SW480 (cell line): ENCODE results near the gene NDN.
"Not testable (repeated sequence)": the region's sequence is repeated elsewhere in the genome, so short reads cannot be mapped to it uniquely, and the experiment has no call there.

Source experiments
- DNase-seq: peaks from one replicate; pipeline ENCODE4 v3.0.0-alpha.2; 2016; ENCODE audit warnings: low spot score

Gene NDN

GRCh38 chr15:23687143-23687470 lies at the start of gene NDN:
TSS of gene NDN (minus strand) at chr15:23687305. CDS start at chr15:23687217, 88 bp downstream.
- DNase-seq: no peak

- no peak for DNase-seq
Measured at GRCh38 chr15:23736033-23736673, 49.0 kb upstream of the NDN start.

DNA sequence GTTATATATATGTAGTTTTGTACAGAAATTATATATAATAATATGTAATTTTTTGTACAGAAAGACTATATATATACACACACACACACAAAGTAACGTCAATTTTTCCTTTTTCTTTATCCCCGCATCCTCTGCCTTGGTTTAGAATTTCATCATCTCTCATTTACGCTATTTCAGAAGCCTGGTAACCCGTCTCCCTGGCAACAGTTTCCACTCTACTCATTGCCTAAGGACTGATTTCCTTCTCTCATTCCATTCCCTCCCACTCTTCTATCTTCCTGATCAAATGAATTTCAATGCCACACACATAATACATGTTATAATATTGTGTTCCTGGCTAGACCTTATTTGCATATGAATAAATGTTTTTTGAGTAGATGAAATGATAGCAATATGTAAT lies 47.8 kb upstream of the NDN start:
- DNase-seq: no peak

- DNase-seq: not testable (repeated sequence)
Measured at GRCh38 chr15:23713874-23714656, 27.0 kb upstream of the NDN start.

GRCh38 chr15:23708332-23708731 lies 21.2 kb upstream of the NDN start:
- no peak for DNase-seq

- DNase-seq: no peak
Measured at GRCh38 chr15:23695282-23695681, 8.2 kb upstream of the NDN start.

DNA sequence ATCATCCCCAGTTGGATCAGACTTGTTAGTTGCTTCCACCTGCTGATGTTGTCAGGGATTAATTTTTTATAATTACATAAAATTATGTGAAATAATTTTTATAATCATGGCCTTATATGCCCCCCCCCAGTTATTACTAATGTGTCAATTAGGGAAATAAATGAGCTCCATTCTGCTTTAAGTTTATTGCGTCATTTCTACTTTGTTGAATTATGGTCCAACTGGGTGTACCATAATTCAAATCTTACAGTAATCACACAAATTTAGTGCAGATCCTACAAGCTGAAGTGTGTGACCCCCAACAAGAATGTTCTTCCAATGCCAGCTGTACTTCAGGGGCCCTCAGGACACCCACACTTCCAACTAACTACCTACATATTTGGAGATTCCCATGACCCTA lies 7.5 kb upstream of the NDN start:
- no peak for DNase-seq

DNA sequence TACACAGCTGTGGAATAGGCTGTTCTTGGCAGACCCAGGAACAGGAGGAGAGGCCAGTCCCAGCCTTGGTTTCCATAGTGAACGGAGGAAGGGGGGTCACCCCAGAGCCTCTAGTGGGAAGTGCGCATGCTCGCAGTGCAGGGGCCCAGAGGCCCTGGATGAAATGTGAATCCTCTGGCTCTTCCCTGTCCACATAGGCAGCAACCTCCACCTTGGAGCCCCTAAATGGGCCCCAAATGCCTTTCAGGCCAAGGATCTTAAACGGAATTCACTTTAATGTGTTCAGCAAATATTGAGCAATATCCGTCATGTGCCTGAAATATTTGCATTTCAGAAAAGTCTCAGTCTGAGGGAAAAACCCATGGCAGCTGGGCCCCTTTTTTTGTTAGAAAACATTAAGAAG lies 3.3 kb upstream of the NDN start:
- no peak for DNase-seq

DNA sequence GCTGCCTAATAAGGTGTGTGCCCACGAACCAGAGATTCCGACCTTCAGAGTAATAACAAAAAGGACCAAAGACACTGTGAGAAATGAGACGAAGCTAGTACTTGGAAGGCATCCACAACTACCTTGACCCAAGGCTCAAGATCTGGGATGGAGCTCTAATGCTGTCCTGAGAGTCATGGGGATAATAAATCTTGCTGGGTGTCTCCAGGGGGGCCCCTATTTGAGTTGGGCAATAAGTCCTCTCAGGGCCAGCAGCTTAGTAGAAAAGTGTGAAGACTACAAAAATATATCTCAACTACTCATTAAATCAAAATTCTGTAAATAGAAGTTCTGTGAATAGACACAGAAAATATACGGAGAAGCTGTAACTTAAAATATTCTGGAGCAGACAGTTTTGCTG lies 2.9 kb upstream of the NDN start:
- DNase-seq: no peak

DNA sequence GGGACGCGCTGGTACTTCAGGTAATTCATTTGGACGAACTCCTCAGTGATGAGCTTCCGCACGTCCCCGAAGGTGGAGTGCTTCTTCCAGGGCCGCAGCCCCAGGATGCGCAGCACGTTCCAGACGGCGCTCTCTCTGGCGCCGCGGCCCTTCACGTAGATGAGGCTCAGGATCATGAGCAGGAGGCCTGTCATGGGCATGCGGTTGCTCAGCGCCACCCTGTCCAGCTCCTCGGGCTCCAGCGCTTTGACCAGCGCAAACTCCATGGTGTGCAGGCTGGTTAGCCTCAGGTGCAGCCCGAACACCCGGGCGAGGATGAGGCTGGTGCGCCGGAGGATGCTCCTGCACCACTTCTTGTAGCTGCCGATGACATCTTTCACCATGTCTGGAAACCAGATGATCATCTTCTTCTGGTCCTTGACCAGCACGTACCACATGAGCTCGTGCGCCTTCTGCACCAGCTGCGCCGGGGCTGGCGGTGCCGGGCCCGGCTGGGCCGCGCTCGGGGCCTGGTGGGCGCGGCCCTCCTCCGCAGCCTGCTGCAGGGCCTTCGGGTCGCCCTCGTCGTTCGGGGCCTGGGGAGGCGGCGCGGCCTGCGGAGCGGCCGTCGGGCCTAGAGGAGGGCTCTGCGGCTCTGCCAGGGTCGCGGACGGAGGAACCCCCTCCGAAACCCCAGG lies 501 bp downstream of the NDN start:
- no peak for DNase-seq

GRCh38 chr15:23671481-23671880 lies 15.6 kb downstream of the NDN start:
- DNase-seq: no peak

DNA sequence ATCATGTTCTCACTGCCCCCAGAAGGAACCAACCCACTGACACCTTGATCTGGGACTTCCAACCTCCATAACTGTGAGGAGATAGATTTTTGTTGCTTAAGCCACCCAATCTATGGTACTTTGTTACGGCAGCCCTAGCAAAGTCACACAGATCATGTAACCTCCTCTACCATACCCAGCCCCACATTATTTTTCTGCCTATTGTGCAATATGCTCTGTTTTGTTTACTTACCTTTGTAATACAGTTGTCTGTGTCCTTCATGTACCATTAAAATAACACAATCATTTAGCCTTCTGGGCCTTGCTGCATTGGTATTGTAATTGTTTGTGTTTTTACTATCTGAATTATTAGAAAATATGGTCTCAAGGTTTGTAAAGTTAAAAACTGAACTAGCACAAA lies 16.1 kb downstream of the NDN start:
- no peak for DNase-seq

- DNase-seq: no peak
Measured at GRCh38 chr15:23663232-23663631, 23.9 kb downstream of the NDN start.

- DNase-seq: no peak
Measured at GRCh38 chr15:23648920-23649515, 38.1 kb downstream of the NDN start.

DNA sequence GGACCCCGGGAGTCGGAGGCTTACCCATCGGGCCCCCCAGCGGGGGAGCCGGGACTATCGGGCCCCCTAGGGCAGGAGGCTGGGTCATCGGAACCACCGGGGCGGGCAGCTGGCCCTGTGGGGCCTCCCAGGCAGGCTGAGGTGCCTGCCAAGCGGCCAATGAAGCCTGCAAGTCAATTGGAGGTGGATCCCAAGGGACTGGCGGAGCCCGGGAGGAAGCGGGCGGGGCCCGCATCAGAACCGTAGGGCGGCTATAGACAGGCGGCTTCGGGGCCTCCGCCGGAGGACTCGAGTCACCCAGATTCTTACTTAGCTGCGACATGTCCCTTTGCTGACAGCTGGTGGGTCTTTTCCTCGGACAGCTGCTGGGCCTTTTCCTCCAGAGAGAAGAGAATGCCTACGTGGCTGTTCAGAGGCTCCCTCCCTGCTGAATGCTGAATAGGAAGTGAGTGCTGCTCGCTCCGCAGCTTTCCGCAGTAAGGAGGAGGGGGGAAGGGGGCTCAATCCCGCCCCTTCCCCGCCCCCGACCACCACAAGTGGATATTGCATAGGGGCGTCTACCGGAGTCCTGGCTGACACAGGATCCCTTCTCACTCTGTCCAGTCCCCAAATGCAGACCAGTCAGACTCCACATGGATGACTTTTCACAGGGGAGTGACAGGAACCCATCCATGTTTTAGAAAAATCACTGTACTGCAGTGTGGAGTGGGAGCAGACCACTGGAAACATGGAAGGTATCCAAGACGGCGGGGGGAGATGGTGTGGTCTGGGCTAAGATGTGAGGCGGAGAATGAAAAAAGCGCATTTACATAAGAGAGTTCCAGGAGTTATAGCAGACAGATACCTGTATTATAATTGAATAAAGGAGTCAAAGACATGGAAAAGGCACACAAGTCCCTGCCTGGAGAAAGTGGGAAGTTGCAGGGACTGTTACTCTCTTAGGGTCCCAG lies 39.4 kb downstream of the NDN start, which contains the start of gene MAGEL2:
MAGEL2 (minus strand) TSS at position 447 of the 950 bp plus-strand sequence; CDS start at position 322, 125 bp downstream.
- no peak for DNase-seq

- DNase-seq: no peak
Measured at GRCh38 chr15:23647001-23647295, 40.2 kb downstream of the NDN start.

- DNase-seq: no peak
Measured at GRCh38 chr15:23646165-23647000, 40.7 kb downstream of the NDN start.

DNA sequence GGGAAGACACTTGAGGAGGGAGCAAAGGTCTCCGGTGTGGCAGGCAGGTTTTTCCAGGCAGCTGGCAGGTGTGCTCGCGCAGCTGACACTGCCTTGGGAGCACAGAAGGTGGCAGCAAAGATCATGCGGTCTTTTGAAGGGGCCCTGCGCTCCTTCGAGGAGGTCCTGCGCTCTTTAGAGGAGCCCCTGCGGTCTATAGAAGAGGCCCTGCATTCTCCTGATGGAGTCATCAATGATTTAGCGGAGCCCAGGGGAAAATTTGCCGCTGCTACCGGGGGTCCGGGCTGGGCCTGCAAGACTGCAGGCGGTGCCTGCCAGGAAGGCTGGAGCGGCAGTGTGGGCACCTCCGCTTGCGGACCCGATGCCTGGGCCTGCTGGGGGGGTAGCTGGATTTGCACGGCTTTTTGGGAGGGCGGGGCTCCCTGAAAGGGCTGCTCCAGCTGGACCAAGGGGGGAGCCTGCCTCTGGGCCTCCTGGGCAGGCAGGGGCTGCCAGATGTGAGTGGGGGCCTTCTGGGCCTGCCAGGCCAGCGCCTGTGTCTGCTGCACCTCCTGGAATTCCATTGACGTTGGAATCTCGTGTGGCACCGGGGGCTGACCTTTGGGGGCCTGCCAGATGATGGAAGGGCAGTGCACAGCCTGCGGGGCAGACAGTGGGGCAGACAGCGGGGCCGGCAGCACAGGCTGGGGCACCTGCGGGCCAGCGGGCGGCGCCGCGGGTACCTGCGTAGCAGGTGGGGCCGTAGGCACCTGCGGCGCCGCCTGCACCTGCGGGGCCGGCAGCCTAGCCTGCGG lies 41.5 kb downstream of the NDN start:
- DNase-seq: no peak

DNA sequence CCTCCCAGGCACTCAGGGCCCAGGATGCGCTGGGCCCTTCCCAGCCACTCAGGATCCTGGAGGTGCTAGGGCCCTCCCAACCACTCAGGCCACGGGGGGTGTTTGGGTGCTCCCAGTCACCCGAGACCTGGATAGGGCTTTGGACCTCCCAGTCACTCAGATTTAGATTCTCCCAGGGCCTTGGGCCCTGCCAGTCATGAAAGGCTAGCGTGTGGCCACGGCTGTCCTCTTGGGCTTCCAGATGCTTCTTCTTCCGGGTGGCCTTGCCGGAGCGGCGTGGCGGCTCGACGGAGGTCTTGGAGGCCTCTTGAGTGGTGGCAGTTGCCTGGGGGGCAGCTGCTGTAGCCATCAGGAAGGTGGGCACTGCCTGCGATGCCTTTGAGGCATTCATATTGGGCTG lies 42.3 kb downstream of the NDN start:
- DNase-seq: no peak

GRCh38 chr15:23642413-23643044 lies 44.6 kb downstream of the NDN start:
- DNase-seq: peak; percentile 50
